ENCODE data around the gene BRAT1.
A peak's percentile ranks its signal among the peaks of the same experiment; 100 is the strongest.

The BRAT1 gene

DNA sequence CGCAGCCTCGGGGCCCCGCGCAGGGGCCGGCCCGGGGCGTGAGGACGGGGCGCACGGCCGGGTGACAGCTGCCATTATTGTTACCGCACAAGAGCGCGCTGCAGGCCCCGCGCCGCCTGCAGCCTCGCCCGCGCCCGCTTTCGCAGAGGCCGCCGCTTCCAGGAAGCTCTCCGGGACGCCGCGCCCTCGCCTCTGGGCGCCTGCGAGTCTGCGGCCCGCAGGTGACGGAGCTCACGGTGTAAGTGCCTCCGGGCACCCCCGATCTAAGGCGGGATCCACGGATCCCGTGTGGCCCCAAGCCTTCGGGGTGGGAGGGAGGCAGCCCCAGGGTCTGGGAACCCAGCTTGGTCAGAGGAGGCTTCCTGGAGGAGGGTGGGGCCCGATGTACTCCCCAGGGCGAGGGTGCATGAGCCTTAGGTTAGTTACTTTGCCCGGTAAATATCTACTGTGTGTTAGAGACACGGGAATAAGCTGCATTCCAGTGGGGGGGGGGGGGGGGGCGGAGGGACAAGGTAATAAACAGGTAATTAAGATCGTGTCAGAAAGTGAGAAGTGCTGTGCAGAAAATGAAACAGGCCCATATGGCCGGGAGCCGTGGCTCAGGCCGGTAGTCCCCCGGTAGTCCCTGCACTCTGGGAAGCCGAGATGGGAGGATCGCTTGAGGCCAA, 4.1 kb upstream of the BRAT1 start:
- ATAC-seq (ENCODE audit: low read depth): peak; percentile 3

DNA sequence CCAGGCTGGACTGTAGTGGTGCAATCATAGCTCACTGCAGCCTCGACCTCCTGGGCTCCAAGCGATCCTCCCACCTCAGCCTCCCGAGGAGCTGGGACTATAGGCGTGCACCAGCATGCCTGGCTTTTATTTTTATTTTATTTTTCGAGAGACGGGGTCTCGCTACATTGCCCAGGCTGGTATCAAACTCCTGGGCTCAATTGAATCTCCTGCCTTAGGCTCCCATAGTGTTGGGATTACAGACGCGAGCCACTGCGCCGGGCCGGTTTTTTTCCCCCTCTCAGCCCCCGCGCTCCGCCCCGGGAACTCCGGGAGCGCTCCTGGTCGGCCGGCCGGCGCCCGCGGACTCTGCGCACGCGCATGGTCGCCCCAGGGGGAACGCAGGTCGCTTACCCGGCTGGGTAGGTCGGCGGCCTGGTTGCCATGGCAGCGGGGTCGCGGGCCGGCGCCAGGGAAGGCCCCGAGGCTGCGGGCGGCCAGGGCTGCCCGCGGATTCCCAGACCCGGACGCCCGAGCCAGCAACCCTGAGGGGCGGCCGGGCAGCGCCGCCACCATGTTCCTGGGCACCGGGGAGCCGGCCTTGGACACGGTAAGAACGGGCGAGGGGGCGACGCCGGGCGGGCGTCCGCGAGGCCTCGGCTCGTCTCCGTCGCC, 3.4 kb upstream of the BRAT1 start, which contains the start of gene IQCE:
TSS of gene IQCE (plus strand) at position 351 of the 654 bp plus-strand sequence. CDS start at position 554, 203 bp downstream.
- no peak within 1 kb of the TSS for H3K27ac Mint-ChIP-seq
- no peaks in the 10 kb centered on the region for H3K9me3 Mint-ChIP-seq
- no peaks in the 10 kb centered on the region for H3K27me3 Mint-ChIP-seq
- H3K4me3 Mint-ChIP-seq: peak within 1 kb of the TSS; percentile 76
- no peaks in the 10 kb centered on the region for H3K36me3 Mint-ChIP-seq
- DNase-seq (ENCODE audit: low spot score in 2 of 2) (peak; percentile 90 to 94), ATAC-seq (ENCODE audit: low read depth) (peak; percentile 54)
- H3K4me1 Mint-ChIP-seq: peaks cover 19% of the 10 kb centered on the region

More for the DNA sequence above, 4.1 kb upstream of the BRAT1 start:
- H3K4me3 Mint-ChIP-seq: peak overlapping the region; percentile 76
- H3K27me3 Mint-ChIP-seq: no peaks in the 10 kb centered on the region
- H3K36me3 Mint-ChIP-seq: no peaks in the 10 kb centered on the region
- no peak for DNase-seq (ENCODE audit: low spot score in 2 of 2)
- H3K4me1 Mint-ChIP-seq: peaks cover 13% of the 10 kb centered on the region
- H3K27ac Mint-ChIP-seq: no peak overlapping the region
- H3K9me3 Mint-ChIP-seq: no peaks in the 10 kb centered on the region

DNA sequence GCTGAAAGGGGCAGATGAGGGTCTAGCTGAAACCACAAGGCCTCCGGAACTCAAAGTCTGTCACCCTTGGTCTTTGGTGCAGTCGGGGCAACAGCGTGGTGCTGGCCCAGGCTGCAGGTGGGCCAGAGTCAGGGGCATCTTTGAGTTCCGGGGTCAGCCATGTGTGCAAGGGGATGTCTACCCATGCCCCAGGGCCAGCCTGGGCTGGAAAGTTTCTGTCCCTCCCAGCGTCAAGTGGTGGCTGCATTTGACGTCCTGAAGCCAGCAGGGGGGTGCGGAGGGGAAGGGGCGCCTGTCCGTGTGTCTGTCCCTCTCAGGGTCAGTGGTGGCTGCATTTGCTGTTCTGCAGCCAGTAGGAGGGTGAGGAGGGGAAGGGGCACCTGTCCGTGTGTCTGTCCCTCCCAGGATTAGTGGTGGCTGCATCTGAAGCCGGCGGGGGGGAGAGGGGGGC, 638 bp downstream of the BRAT1 start:
- no peaks in the 10 kb centered on the region for H3K27me3 Mint-ChIP-seq
- peak overlapping the region; percentile 70 for H3K27ac Mint-ChIP-seq
- H3K4me3 Mint-ChIP-seq: peak overlapping the region; percentile 87
- H3K9me3 Mint-ChIP-seq: no peaks in the 10 kb centered on the region
- H3K36me3 Mint-ChIP-seq: peaks cover 5% of the 10 kb centered on the region
- H3K4me1 Mint-ChIP-seq: peaks cover 16% of the 10 kb centered on the region
- ATAC-seq (ENCODE audit: low read depth): no peak
- no peak for DNase-seq (ENCODE audit: low spot score in 2 of 2)

DNA sequence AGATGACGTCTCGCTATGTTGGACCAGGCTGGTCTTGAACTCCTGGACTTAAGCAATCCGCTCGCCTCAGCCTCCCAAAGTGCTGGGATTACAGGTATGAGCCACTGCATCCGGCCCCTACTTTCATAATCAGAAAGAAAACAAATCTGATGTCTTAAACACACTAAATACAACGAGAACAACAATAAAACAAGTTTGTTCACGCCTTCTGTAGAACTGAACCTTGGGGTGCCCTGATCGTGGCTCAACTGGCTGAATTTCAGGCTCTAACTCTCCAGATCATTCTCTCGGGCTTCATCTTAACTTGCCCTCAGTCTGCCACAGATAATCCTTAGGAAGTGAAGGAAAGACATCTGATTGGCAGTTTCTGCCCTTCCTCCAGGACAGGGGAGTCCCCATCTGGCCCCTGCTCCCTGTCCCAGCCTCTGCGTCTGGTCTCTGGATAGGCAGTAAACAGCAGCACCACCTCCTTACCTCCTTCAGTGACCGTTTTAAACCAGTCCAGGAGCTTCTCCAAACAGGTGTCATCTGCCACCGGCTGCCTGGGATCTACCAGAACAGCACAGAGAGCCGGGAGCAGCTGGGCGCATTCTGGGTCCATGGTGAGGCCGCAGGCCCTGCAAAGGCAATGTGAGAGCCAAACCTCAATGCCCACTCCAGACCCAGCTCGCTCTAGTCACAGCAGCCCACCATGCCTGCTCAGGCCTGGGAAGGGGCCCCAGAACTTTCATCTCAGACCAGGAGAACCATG, 1.3 kb downstream of the BRAT1 start:
- H3K36me3 Mint-ChIP-seq: peaks cover 9% of the 10 kb centered on the region
- H3K27ac Mint-ChIP-seq: peak overlapping the region; percentile 70
- H3K27me3 Mint-ChIP-seq: no peaks in the 10 kb centered on the region
- peaks cover 16% of the 10 kb centered on the region for H3K4me1 Mint-ChIP-seq
- DNase-seq (ENCODE audit: low spot score in 2 of 2) (no peak), ATAC-seq (ENCODE audit: low read depth) (no peak)
- H3K9me3 Mint-ChIP-seq: no peaks in the 10 kb centered on the region
- peak overlapping the region; percentile 87 for H3K4me3 Mint-ChIP-seq

DNA sequence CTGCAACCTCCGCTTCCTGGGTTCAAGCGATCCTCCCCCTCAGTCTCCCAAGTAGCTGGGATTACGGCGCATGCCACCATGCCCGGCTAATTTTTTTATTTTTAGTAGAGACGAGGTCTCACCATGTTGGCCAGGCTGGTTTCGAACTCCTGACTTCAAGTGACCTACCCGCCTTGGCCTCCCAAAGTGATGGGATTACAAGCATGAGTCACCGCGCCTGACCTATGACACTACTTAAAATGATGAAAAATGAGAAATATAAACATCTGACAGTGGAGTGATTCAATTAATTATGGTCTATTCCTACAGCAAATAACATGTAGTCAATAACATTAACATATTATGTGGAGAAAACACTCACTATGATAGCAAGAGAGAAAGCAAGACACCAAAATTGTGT, 2.2 kb downstream of the BRAT1 start:
- Mint-ChIP-seq H3K36me3 (peaks cover 10% of the 10 kb centered on the region), H3K4me1 (peaks cover 14% of the 10 kb centered on the region), H3K4me3 (no peak overlapping the region), H3K27ac (no peak overlapping the region), H3K9me3 (no peaks in the 10 kb centered on the region), H3K27me3 (no peaks in the 10 kb centered on the region)
- DNase-seq (ENCODE audit: low spot score in 2 of 2) (no peak), ATAC-seq (ENCODE audit: low read depth) (no peak)

DNA sequence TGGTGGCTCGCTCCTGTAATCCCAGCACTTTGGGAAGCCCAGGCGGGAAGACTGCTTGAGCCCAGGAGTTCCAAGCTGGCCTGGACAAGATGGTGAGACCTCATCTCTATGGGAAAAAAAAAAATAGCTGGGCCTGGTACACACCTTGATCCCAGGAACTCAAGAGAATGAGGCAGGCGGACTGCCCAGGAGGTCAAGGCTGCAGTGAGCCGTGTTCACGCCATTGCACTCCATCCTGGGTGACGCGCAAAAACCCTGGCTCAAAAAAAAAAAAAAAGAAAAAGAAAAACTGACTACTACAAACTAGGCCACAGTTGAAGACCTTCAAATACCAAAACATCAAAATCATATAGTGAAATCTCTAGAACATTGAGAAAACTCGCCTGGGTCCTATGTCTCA, 3.9 kb downstream of the BRAT1 start:
- H3K9me3 Mint-ChIP-seq: no peaks in the 10 kb centered on the region

DNA sequence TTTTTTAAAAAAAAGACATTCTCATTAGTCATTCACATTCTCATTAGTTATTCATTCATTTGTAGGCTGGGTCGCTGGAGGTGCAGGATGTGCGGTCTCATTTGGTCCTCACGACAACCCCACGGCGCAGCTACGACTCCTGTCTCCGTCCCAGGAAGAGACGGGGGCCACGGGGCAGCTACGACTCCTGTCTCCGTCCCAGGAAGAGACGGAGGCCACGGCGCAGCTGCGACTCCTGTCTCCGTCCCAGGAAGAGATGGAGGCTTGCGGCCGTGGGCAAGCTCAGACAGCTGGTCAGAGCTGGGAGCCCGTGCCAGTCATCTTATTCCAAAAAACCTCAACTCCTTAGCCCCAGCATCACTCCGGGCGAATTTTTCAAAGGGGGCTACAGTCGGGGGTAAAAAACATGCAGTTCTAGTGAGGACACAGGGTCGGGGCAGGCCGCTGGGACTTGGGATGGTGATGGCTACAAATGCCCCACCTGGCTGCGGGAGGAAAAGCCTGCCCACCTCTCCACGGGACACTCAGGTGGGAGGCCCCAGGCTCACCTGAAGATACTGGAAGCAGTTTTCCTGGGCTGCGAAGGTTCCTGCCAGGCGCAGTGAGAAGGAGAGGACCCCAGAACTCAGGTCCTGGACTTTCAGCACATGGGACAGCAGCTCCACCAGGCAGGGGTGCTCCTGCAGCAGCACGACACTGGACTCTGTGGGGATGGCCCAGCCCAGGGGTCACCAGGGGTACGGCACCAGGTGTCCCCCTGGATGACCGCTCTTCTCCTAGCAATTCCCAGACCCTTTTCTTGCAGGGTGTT, 8.3 kb downstream of the BRAT1 start:
- peaks cover 19% of the 10 kb centered on the region for H3K36me3 Mint-ChIP-seq
- DNase-seq (ENCODE audit: low spot score in 2 of 2): no peak
- H3K4me1 Mint-ChIP-seq: peaks cover 7% of the 10 kb centered on the region
- no peak overlapping the region for H3K27ac Mint-ChIP-seq
- H3K4me3 Mint-ChIP-seq: no peak overlapping the region
- no peaks in the 10 kb centered on the region for H3K27me3 Mint-ChIP-seq
- no peaks in the 10 kb centered on the region for H3K9me3 Mint-ChIP-seq
- ATAC-seq (ENCODE audit: low read depth): no peak

More for the DNA sequence above, 3.9 kb downstream of the BRAT1 start:
- ATAC-seq (ENCODE audit: low read depth) (no peak), DNase-seq (ENCODE audit: low spot score in 2 of 2) (no peak)
- Mint-ChIP-seq H3K27ac (no peak overlapping the region), H3K4me1 (peaks cover 14% of the 10 kb centered on the region), H3K4me3 (no peak overlapping the region), H3K27me3 (no peaks in the 10 kb centered on the region), H3K36me3 (peaks cover 17% of the 10 kb centered on the region)

DNA sequence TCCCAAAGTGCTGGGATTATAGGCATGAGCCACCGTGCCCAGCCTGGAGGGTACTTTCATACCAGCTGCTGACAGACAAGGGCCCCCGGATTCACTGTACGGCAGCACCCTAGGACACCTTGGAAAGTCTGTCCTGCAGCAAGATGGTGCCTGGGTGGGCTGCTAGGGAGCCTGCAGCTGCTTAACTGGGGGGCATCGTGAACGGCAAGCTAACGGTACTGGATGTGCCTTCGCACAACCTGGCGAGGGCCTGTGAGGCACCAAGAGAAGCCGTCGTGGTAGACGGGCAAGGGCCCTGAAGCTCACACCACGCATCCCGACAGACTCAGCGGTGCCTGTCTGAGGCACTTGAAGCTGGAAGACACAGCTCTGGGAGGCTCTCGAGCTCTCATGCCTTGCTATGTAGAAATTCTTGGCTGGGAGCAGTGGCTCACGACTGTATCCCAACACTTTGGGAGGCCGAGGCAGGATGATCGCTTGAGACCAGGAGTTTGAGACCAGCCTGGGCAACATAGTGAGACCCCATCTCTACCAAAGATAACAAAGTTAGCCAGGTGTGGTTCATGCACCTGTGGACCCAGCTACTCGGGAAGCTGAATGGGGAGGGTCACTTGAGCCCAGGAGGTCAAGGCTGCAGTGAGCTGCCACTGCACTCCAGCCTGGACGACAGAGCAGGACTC, 9.4 kb downstream of the BRAT1 start:
- peaks cover 19% of the 10 kb centered on the region for H3K36me3 Mint-ChIP-seq

DNA sequence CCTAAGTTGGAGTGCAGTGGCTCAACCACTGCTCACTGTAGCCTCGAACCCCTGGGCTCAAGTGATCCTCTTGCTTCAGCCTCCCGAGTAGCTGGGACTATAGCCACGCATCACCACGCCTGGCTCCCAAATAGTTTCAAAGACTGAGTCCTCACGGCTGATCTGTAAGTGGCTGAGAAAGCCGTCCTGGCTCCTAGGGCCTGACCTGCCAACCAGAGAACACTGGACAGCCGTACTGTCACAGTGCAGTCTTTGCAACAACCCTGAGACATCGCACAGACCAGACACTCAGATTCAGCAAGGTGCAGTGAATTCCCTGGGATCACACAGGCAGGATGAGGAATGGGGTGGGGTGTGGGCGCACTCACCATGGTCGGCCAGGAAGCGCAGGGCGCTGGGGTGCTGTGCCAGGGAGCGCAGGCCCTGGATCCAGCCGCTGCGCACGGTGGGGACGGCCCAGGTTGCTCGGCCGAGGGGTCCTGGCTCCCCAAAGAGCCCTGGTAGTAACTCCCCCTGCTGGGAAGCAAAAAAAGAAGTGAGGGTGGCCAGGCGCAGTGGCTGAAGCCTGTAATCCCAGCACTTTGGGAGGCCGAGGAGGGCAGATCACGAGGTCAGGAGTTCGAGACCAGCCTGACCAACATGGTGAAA, 10.7 kb downstream of the BRAT1 start:
- ATAC-seq (ENCODE audit: low read depth) (no peak), DNase-seq (ENCODE audit: low spot score in 2 of 2) (no peak)
- no peak overlapping the region for H3K4me3 Mint-ChIP-seq
- H3K4me1 Mint-ChIP-seq: peaks cover 5% of the 10 kb centered on the region
- no peaks in the 10 kb centered on the region for H3K27me3 Mint-ChIP-seq
- H3K9me3 Mint-ChIP-seq: no peaks in the 10 kb centered on the region
- H3K27ac Mint-ChIP-seq: peak overlapping the region; percentile 55
- H3K36me3 Mint-ChIP-seq: peaks cover 16% of the 10 kb centered on the region

More for the DNA sequence above, 9.4 kb downstream of the BRAT1 start:
- Mint-ChIP-seq H3K9me3 (no peaks in the 10 kb centered on the region), H3K4me3 (no peak overlapping the region), H3K27me3 (no peaks in the 10 kb centered on the region), H3K4me1 (peaks cover 7% of the 10 kb centered on the region), H3K27ac (no peak overlapping the region)
- ATAC-seq (ENCODE audit: low read depth): no peak
- no peak for DNase-seq (ENCODE audit: low spot score in 2 of 2)

DNA sequence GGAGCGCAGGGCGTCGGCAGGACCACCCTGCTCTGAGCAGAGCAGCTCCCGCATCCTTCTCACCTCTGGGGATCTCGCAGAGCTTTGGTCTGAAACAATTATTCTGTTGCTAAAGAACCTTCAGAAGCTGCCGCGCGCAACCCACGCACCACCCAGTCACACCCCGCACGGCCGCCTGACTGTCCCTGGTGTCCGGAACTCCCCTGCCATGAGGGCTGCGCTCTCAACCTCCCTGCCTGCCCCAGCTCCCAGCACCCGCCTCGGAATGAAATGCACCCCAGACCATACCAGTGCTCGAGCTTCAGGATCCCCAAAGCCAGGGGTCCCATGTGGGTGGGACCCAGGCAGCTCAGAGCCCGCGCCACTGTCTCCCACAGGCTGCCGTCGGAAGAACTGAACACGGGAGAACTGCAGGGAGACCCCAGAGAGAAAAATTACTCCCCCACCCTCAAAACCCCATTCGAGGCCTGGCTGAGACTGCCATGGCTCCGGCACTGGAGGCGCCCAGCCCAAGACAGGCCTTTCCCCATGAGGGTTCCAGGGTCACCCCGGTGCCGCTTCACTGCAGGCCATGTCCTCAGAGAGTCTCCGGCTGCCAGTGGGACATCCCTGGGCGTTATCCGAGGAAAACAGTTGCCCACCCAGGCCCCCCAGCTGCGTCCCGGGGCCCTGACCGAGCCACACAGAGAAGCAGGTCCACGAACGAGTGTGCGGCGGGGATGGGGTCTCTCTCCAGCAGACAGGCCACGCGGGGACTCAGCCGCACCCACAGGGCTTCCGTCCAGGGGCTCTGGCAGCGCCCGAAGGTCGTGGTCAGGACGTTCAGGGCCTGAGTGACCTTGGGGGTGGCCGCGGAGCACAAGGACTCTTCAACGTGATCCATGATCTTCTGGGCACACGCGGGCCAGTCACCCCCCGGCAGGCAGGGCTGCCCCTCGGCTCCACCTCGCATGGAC, 12.1 kb downstream of the BRAT1 start:
- no peak for ATAC-seq (ENCODE audit: low read depth)
- Mint-ChIP-seq H3K36me3 (peaks cover 12% of the 10 kb centered on the region), H3K4me1 (peaks cover 5% of the 10 kb centered on the region), H3K27me3 (no peaks in the 10 kb centered on the region), H3K9me3 (no peaks in the 10 kb centered on the region), H3K4me3 (no peak overlapping the region), H3K27ac (peak overlapping the region; percentile 55)
- no peak for DNase-seq (ENCODE audit: low spot score in 2 of 2)

DNA sequence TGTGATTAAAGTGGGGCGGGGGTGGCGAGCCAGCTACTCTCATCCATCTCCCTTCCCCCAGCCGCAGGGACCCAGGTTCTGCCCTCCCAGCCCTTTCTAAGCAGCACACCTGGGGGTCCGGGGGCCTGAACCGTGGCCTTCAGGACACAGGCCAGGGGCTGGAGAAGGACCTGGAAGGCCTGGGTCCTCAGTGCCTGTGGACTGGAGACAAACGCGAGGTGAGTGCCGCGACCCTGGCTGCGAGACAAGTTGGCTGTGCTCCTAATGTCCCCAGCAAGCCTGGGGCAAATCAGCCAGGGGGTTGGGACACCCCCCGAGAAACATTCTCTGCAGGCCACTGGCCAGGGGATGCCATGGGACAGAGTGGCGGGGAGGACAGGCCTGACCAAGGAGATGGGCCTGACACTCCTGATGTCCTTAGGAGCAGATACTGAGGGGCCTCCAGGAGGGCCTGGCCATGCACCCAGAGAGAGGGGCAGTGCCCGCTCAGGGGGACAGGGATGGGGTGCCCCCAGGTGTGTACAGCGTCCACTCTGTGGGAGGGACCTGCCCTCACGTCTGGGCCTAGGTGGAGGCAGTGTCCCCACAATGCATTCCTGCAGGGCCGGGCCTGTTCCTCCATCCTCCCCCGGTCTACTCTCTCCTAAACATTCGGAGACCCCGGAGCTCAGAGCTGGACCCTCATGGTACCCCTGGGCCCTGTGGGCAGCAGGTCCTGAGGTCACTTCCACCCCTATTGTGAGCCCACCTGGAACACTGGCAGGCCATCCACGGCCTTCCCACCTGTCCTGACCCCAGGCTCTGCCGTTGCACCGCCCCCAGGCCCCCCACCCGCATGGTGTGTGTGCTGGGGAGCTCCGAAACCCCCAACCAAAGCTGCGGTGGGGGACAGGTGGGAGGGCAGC, 13.1 kb downstream of the BRAT1 start:
- ATAC-seq (ENCODE audit: low read depth) (no peak), DNase-seq (ENCODE audit: low spot score in 2 of 2) (peak in 1 of 2 donors; percentile 10)
- no peak overlapping the region for H3K4me3 Mint-ChIP-seq
- H3K27ac Mint-ChIP-seq: no peak overlapping the region
- H3K36me3 Mint-ChIP-seq: peaks cover 9% of the 10 kb centered on the region
- H3K9me3 Mint-ChIP-seq: no peaks in the 10 kb centered on the region
- H3K4me1 Mint-ChIP-seq: peaks cover 5% of the 10 kb centered on the region
- no peaks in the 10 kb centered on the region for H3K27me3 Mint-ChIP-seq

All from memory B cell (primary cell).